ENCODE data around the gene SMIM7. TPM values are rescaled to one million over a fixed set of nuclear protein-coding genes. Genes with fewer than 3 reads are reported as not detected.

SMIM7 gene
- total RNA-seq, 1 donor from 2014 or later = 78.7 TPM

DNA sequence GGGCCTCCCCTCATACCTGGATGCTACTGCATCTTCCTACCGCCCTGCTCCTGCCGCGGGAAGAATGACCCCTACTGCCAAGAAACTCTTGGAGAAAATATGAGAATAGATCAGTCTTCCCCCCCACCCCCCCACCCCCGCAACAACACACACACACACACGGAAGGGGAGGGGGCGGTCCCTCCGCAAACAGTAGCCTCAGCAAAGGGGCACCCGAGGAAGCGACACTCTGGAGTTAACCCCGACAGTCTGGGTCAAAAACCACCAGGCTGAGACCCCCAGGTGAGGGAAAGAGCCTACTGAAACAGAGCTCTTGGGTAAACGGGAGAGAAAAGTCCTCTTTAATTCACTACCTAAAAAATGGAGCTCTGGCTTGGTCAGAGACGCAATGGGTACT is 33.1 kb downstream of the SMIM7 start:
- Mint-ChIP-seq H3K9me3 (no peaks in the 10 kb centered on the region), H3K27me3 (ENCODE audit: low read depth) (no peaks in the 10 kb centered on the region), H3K4me1 (peaks cover 27% of the 10 kb centered on the region), H3K4me3 (peak overlapping the region; percentile 94), H3K27ac (ENCODE audit: unreplicated experiment) (peak overlapping the region; percentile 43), H3K36me3 (ENCODE audit: low read depth) (peaks cover 3% of the 10 kb centered on the region)
- TF ChIP-seq, protein P1, sequence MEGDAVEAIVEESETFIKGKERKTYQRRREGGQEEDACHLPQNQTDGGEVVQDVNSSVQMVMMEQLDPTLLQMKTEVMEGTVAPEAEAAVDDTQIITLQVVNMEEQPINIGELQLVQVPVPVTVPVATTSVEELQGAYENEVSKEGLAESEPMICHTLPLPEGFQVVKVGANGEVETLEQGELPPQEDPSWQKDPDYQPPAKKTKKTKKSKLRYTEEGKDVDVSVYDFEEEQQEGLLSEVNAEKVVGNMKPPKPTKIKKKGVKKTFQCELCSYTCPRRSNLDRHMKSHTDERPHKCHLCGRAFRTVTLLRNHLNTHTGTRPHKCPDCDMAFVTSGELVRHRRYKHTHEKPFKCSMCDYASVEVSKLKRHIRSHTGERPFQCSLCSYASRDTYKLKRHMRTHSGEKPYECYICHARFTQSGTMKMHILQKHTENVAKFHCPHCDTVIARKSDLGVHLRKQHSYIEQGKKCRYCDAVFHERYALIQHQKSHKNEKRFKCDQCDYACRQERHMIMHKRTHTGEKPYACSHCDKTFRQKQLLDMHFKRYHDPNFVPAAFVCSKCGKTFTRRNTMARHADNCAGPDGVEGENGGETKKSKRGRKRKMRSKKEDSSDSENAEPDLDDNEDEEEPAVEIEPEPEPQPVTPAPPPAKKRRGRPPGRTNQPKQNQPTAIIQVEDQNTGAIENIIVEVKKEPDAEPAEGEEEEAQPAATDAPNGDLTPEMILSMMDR (conservative IDR thresholded peaks at IDR 0.05) = no peak
- no peak for DNase-seq (ENCODE audit: low read depth, low spot score)

DNA sequence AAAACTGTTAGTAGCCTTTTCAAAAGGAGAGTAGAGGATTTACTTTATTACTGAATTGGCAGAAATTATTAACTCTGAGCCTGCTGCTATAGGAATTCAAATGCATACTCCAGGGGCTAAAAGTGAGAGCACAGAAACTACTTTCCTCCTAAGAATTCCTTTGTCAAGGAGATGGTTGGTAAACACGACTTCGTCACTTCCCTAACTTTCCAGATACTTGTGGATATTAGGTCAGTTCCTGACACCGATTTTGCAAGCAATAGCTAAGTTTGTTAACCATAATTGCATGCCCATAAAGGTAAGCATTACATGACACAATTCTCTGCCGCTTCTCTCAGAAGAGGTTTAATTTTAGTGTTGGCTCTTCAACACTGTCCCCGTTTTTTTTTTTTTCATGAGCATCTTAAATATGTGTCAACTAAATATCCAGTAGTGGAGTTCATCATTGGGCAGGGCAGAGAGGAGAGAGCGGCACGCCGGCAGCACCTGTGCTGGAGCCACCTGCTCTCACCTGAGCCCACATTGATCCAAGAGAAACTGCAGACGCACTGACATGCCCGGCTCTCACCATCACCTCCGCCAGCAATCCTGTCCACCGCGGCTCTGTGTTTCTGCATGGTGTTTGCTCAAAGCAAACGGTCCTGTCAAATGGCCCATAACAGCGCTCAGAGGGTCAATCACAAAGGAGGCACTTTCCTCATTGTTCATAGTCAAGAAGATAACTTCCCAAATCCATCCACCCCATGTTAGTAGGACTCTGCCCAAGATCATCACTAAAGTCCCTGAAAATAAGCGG is 34.6 kb downstream of the SMIM7 start:
- Mint-ChIP-seq H3K9me3 (no peaks in the 10 kb centered on the region), H3K36me3 (ENCODE audit: low read depth) (no peaks in the 10 kb centered on the region), H3K27ac (ENCODE audit: unreplicated experiment) (no peak overlapping the region), H3K4me1 (peaks cover 27% of the 10 kb centered on the region), H3K27me3 (ENCODE audit: low read depth) (no peaks in the 10 kb centered on the region), H3K4me3 (peak overlapping the region; percentile 94)
- TF ChIP-seq, protein P1 (conservative IDR thresholded peaks at IDR 0.05) = no peak
- no peak for DNase-seq (ENCODE audit: low read depth, low spot score)

DNA sequence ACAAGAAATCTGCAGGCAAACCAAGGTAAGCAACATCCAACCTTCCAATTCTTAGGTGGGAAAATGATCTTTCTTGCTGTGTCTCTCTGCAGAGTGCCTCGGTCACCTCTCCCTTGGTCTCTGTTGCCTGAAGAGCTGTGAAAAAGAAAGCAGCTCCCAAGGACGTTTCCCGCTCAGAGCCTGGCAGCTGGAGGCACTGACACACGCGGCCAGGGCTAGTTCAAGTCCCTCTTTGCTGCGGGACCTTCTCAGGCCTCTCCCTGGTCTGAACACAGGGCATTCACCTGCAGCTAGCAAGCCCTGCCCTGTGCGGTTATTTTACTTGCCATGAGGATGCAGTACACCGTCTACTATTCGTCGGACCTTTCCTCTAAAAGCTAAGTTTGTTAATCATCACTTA is 35.7 kb downstream of the SMIM7 start:
- Mint-ChIP-seq H3K27ac (ENCODE audit: unreplicated experiment) (no peak overlapping the region), H3K9me3 (no peaks in the 10 kb centered on the region), H3K27me3 (ENCODE audit: low read depth) (no peaks in the 10 kb centered on the region), H3K4me3 (no peak overlapping the region), H3K4me1 (peaks cover 23% of the 10 kb centered on the region), H3K36me3 (ENCODE audit: low read depth) (no peaks in the 10 kb centered on the region)
- DNase-seq (ENCODE audit: low read depth, low spot score) = no peak
- TF ChIP-seq, protein P1 (conservative IDR thresholded peaks at IDR 0.05) = no peak

- Mint-ChIP-seq H3K27me3 (ENCODE audit: low read depth) (no peaks in the 10 kb centered on the region), H3K9me3 (no peaks in the 10 kb centered on the region), H3K36me3 (ENCODE audit: low read depth) (no peaks in the 10 kb centered on the region), H3K4me1 (peaks cover 20% of the 10 kb centered on the region), H3K4me3 (peak overlapping the region; percentile 64), H3K27ac (ENCODE audit: unreplicated experiment) (no peak overlapping the region)
- DNase-seq (ENCODE audit: low read depth, low spot score) = no peak
- TF ChIP-seq, protein P1 (conservative IDR thresholded peaks at IDR 0.05) = no peak
These were observed 36.4 kb downstream of the SMIM7 start for GRCh38 chr19:16623576-16623975.

- Mint-ChIP-seq H3K36me3 (ENCODE audit: low read depth) (no peaks in the 10 kb centered on the region), H3K9me3 (no peaks in the 10 kb centered on the region), H3K27me3 (ENCODE audit: low read depth) (no peaks in the 10 kb centered on the region), H3K4me1 (peaks cover 22% of the 10 kb centered on the region), H3K4me3 (no peak overlapping the region), H3K27ac (ENCODE audit: unreplicated experiment) (no peak overlapping the region)
- no peak for DNase-seq (ENCODE audit: low read depth, low spot score)
- TF ChIP-seq, protein P1 (conservative IDR thresholded peaks at IDR 0.05) = no peak
These were observed 36.9 kb downstream of the SMIM7 start for GRCh38 chr19:16623066-16623465.
